Body of pancreas (tissue), 4 donors: ENCODE results near the gene TRIM10.

Experiments
- POLR2A ChIP-seq, 3 donors: fragments of 450-650 bp; IDR thresholded peaks; one replicate each; pipeline ENCODE4 v1.6.1; 2016; ENCODE audit warnings: antibody characterized with exemption in 3 of 3, mild to moderate bottlenecking in 2 of 3
- TF ChIP-seq, protein P1 (sequence below), 7 experiments: fragments of 450-650 bp in 4 of 7; fragments of 200-600 bp in 3 of 7; sonication (generic) in 3 of 7; IDR thresholded peaks; one replicate each; pipeline ENCODE4 v1.5.1; 2016 to 2019; ENCODE audit warnings: antibody characterized with exemption in 7 of 7

DNA sequence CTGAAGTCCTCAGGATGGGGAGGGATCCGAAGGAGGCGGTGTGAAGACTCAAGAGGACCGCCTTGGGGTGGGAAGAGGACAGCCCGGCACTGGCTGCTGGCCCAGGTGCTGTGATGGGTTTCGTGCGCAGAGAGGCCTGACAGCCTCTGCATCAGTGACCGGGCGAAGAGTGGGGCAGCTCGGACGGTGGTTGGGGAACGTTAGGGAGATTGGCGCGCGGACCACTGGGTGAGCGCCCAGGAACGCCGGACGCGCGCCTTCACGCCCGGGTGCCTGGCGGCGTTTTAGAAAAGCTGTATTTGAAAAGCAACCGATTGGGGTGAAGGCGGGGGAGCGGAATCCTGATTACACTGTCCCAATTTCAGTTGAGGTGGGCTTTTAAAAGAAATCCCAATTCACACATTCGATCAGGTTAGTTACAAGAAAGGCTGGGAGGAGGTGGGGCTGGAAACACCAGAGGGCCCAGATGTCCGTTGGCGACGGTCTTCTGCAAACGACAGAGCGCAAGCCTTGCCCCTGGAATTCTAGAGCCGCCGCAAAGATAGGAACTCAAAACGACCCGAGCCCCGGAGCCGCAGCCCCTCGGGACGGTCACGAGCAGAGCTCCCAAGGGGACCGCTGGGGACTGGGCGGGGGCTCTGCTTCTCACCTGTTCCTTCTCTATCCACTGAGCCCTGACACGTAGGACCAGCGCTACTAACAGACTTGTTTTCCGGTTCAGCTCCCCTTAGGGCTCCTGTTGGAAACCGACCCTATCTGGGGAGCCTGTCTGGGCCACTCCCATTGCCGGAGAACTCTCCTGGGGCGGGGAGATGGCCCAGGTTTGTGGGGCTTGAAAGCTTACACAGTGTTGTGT lies 33.5 kb downstream of the TRIM10 start:
- TF ChIP-seq, protein P1, sequence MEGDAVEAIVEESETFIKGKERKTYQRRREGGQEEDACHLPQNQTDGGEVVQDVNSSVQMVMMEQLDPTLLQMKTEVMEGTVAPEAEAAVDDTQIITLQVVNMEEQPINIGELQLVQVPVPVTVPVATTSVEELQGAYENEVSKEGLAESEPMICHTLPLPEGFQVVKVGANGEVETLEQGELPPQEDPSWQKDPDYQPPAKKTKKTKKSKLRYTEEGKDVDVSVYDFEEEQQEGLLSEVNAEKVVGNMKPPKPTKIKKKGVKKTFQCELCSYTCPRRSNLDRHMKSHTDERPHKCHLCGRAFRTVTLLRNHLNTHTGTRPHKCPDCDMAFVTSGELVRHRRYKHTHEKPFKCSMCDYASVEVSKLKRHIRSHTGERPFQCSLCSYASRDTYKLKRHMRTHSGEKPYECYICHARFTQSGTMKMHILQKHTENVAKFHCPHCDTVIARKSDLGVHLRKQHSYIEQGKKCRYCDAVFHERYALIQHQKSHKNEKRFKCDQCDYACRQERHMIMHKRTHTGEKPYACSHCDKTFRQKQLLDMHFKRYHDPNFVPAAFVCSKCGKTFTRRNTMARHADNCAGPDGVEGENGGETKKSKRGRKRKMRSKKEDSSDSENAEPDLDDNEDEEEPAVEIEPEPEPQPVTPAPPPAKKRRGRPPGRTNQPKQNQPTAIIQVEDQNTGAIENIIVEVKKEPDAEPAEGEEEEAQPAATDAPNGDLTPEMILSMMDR (IDR thresholded peaks at IDR 0.05): no peak
- TF ChIP-seq POLR2A (IDR thresholded peaks at IDR 0.05): no peak
